ENCODE results near the gene TOR1AIP1. TPM values are rescaled to one million over a fixed set of nuclear protein-coding genes. Genes with fewer than 3 reads are reported as not detected.
"Not testable (repeated sequence)": the region's sequence is repeated elsewhere in the genome, so short reads cannot be mapped to it uniquely, and the experiment has no call there.

The TOR1AIP1 gene
- total RNA-seq = 60.7 TPM

GRCh38 chr1:179882253-179883039 lies at the start of gene TOR1AIP1:
TSS of gene TOR1AIP1 (plus strand) at chr1:179882285. CDS start at chr1:179882503, 218 bp downstream.
- ATAC-seq = peak; percentile 97
- intact Hi-C loops (cut with DNase I) = no loop called here
- DNase-seq (ENCODE audit: low spot score) = peak; percentile 98

GRCh38 chr1:179836686-179837445 lies 45.2 kb upstream of the TOR1AIP1 start:
- intact Hi-C loops (cut with DNase I); ATAC-seq; DNase-seq (ENCODE audit: low spot score): not testable (repeated sequence)

GRCh38 chr1:179840107-179840506 lies 42.0 kb upstream of the TOR1AIP1 start:
- intact Hi-C loops (cut with DNase I) = no loop called here
- DNase-seq (ENCODE audit: low spot score) (no peak), ATAC-seq (no peak)

- ATAC-seq = no peak
- DNase-seq (ENCODE audit: low spot score) = no peak
- intact Hi-C loops (cut with DNase I) = no loop called here
Measured at GRCh38 chr1:179848233-179848632, 33.9 kb upstream of the TOR1AIP1 start.

- ATAC-seq (no peak), DNase-seq (ENCODE audit: low spot score) (no peak)
- intact Hi-C loops (cut with DNase I) = no loop called here
Measured at GRCh38 chr1:179853102-179853501, 29.0 kb upstream of the TOR1AIP1 start.

- ATAC-seq; intact Hi-C loops (cut with DNase I); DNase-seq (ENCODE audit: low spot score): not testable (repeated sequence)
Measured at GRCh38 chr1:179855831-179856230, 26.3 kb upstream of the TOR1AIP1 start.

- ATAC-seq (no peak), DNase-seq (ENCODE audit: low spot score) (no peak)
- intact Hi-C loops (cut with DNase I) = no loop called here
Measured at GRCh38 chr1:179856296-179856695, 25.8 kb upstream of the TOR1AIP1 start.

- ATAC-seq (no peak), DNase-seq (ENCODE audit: low spot score) (no peak)
- intact Hi-C loops (cut with DNase I) = no loop called here
Measured at GRCh38 chr1:179857009-179857408, 25.1 kb upstream of the TOR1AIP1 start.

GRCh38 chr1:179860652-179861051 lies 21.4 kb upstream of the TOR1AIP1 start:
- DNase-seq (ENCODE audit: low spot score) (no peak), ATAC-seq (no peak)
- intact Hi-C loops (cut with DNase I) = no loop called here

- intact Hi-C loops (cut with DNase I) = no loop called here
- ATAC-seq (no peak), DNase-seq (ENCODE audit: low spot score) (no peak)
Measured at GRCh38 chr1:179865377-179865776, 16.7 kb upstream of the TOR1AIP1 start.

- intact Hi-C loops (cut with DNase I) = no loop called here
- DNase-seq (ENCODE audit: low spot score) (no peak), ATAC-seq (no peak)
Measured at GRCh38 chr1:179866616-179867015, 15.5 kb upstream of the TOR1AIP1 start.

- intact Hi-C loops (cut with DNase I) = no loop called here
- DNase-seq (ENCODE audit: low spot score) = no peak
- ATAC-seq = peak; percentile 44
Measured at GRCh38 chr1:179867493-179868330, 14.4 kb upstream of the TOR1AIP1 start.

GRCh38 chr1:179870870-179871269 lies 11.2 kb upstream of the TOR1AIP1 start:
- intact Hi-C loops (cut with DNase I) = no loop called here
- DNase-seq (ENCODE audit: low spot score) (no peak), ATAC-seq (no peak)

- ATAC-seq = no peak
- DNase-seq (ENCODE audit: low spot score) = no peak
- intact Hi-C loops (cut with DNase I) = no loop called here
Measured at GRCh38 chr1:179871940-179872339, 10.1 kb upstream of the TOR1AIP1 start.

- intact Hi-C loops (cut with DNase I) = no loop called here
- DNase-seq (ENCODE audit: low spot score) (no peak), ATAC-seq (no peak)
Measured at GRCh38 chr1:179872558-179872957, 9.5 kb upstream of the TOR1AIP1 start.

GRCh38 chr1:179873438-179873851 lies 8.6 kb upstream of the TOR1AIP1 start:
- no peak for ATAC-seq
- intact Hi-C loops (cut with DNase I) = no loop called here
- no peak for DNase-seq (ENCODE audit: low spot score)

GRCh38 chr1:179875596-179876299 lies 6.3 kb upstream of the TOR1AIP1 start:
- ATAC-seq = no peak
- DNase-seq (ENCODE audit: low spot score) = no peak
- intact Hi-C loops (cut with DNase I) = no loop called here

GRCh38 chr1:179876300-179876715 lies 5.8 kb upstream of the TOR1AIP1 start:
- ATAC-seq (no peak), DNase-seq (ENCODE audit: low spot score) (no peak)
- intact Hi-C loops (cut with DNase I) = no loop called here

Data from sciatic nerve (tissue), 2 donors.